CD8-positive, alpha-beta memory T cell (primary cell): ENCODE results near the gene UGT1A4. TPM values are rescaled to one million over a fixed set of nuclear protein-coding genes. Genes with fewer than 3 reads are reported as not detected.
A peak's percentile ranks its signal among the peaks of the same experiment; 100 is the strongest.

Experiments
- CTCF ChIA-PET: fragments of 350-600 bp; sonication (Branson Sonifier 250); formaldehyde crosslinking; loops from one replicate; lab custom pipeline; 2021; ENCODE audit warnings: antibody characterized with exemption; lab: Charles Lee
- POLR2A ChIA-PET: fragments of 350-600 bp; sonication (Branson Sonifier 250); formaldehyde crosslinking; loops from one replicate; lab custom pipeline; 2021; ENCODE audit warnings: antibody characterized with exemption; lab: Charles Lee
- DNase-seq, 5 donors: peaks; one replicate each; pipeline versions ENCODE4 v3.0.0 to v3.0.0-alpha.2; 2020 to 2022; ENCODE audit warnings: mixed read lengths in 1 of 5
- H3K27ac ChIP-seq: one replicate; pipeline ENCODE4 v1.7.0; 2013; ENCODE audit warnings: low read depth, mild to moderate bottlenecking, low read length, moderate library complexity
- H3K27me3 ChIP-seq: 2 replicates; pipeline ENCODE4 v1.7.0; 2013; ENCODE audit warnings: low read length, mild to moderate bottlenecking; ENCODE audit not compliant: insufficient read depth, poor library complexity, severe bottlenecking
- H3K36me3 ChIP-seq: 2 replicates; pipeline ENCODE4 v1.7.0; 2013; ENCODE audit warnings: mild to moderate bottlenecking, low read length, moderate library complexity; ENCODE audit not compliant: insufficient read depth
- H3K4me1 ChIP-seq: 2 replicates; pipeline ENCODE4 v1.7.0; 2013; ENCODE audit warnings: mild to moderate bottlenecking, low read length, moderate library complexity; ENCODE audit not compliant: insufficient read depth
- H3K4me3 ChIP-seq: 2 replicates; pipeline ENCODE4 v1.7.0; 2013; ENCODE audit warnings: mild to moderate bottlenecking, low read length
- H3K9me3 ChIP-seq: 2 replicates; pipeline ENCODE4 v1.7.0; 2013; ENCODE audit warnings: mild to moderate bottlenecking, low read length
- H3K27ac Mint-ChIP-seq, 8 donors: one replicate each; pipeline ENCODE4 v1.8.0; 2020 to 2021; ENCODE audit warnings: mixed read lengths in 8 of 8, mild to moderate bottlenecking in 6 of 8, inconsistent platforms in 3 of 8, moderate library complexity in 3 of 8
- H3K27me3 Mint-ChIP-seq, 2 donors: one replicate each; pipeline ENCODE4 v1.8.0; 2020 to 2021; ENCODE audit warnings: mixed read lengths in 2 of 2, mild to moderate bottlenecking in 1 of 2, moderate library complexity in 1 of 2
- H3K36me3 Mint-ChIP-seq, 3 donors: one replicate each; pipeline ENCODE4 v1.8.0; 2020 to 2021; ENCODE audit warnings: mixed read lengths in 3 of 3, inconsistent platforms in 1 of 3, mild to moderate bottlenecking in 1 of 3
- H3K4me1 Mint-ChIP-seq, 3 donors: one replicate each; pipeline ENCODE4 v1.8.0; 2020 to 2021; ENCODE audit warnings: mixed read lengths in 3 of 3, inconsistent platforms in 1 of 3, mild to moderate bottlenecking in 1 of 3
- H3K4me3 Mint-ChIP-seq, 7 donors: one replicate each; pipeline ENCODE4 v1.8.0; 2020 to 2021; ENCODE audit warnings: mixed read lengths in 7 of 7, mild to moderate bottlenecking in 6 of 7, moderate library complexity in 4 of 7, inconsistent platforms in 2 of 7
- H3K9me3 Mint-ChIP-seq, 5 donors: one replicate each; pipeline ENCODE4 v1.8.0; 2020 to 2022; ENCODE audit warnings: mixed read lengths in 5 of 5, mild to moderate bottlenecking in 3 of 5, moderate library complexity in 2 of 5, inconsistent platforms in 1 of 5
- polyA plus RNA-seq: library from polyadenylated mRNA; unstranded; fragments of 300-500 nt; fragmentation: Illumina TruSeq; gene quantifications from one replicate; pipeline ENCODE4 v1.2.3, GENCODE V29; 2021
- total RNA-seq, 2 experiments: library from RNA; stranded (reverse); gene quantifications; one replicate each; pipeline ENCODE4 v1.2.3, GENCODE V29; 2021

UGT1A4 gene
- total and polyA plus RNA-seq, 3 experiments from 2014 or later, result not detected

DNA sequence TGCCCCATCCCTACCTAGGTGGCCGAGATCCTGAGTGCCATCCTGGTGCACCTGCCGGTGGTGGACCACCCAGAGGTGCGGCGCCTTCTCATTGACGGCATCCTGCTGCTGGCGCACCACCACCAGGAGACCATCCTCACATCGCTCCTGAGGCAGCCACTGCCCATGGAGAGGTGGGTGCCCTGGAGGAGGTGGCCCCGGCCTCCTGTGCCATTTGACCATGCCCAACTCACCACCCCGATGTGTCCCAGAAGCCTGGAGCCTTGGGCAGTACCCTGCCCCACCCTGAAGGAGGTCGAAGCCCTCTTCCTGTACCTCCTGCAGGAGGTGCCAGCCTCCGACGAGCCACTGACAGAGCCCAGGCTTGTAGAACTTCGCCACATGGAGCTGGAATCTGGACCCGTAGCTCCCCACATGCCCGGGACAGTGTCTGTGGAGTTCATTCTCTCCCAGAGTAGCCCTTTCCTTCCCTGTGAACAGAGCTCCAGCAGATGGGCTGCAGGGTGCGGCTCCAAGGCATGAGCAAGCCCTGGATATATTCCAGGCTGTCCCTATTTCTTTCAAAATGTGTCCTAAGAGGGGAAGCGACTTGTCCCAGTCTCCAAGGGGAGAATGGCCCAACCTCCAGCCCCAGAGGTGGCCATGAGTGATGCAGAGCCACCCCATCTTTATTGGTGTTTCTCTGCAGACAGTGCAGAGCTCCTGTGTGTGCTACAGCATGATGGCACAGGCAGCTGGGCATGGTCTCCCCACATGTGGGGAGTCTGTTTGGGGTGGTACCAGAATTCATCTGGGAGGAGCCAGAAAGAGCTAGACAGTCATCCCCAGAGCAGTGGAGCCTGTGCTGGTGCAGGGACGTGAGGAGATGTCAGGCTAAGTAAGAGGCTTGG lies 101.6 kb downstream of the UGT1A4 start:
- Mint-ChIP-seq H3K4me3 (no peak overlapping the region), H3K27ac (no peak overlapping the region), H3K4me1 (no peaks in the 10 kb centered on the region), H3K9me3 (no peaks in the 10 kb centered on the region), H3K27me3 (peaks cover 3 to 32% of the 10 kb centered on the region in 2 donors), H3K36me3 (no peaks in the 10 kb centered on the region)
- ChIA-PET CTCF (no interaction called here), POLR2A (no interaction called here)
- H3K9me3 ChIP-seq, result no peaks in the 10 kb centered on the region
- H3K27me3 ChIP-seq, result no peaks in the 10 kb centered on the region
- H3K4me3 ChIP-seq, result no peak overlapping the region
- H3K36me3 ChIP-seq, result no peaks in the 10 kb centered on the region
- no peaks in the 10 kb centered on the region for H3K4me1 ChIP-seq
- peak in 1 of 5 donors; percentile 37 for DNase-seq
- no peak overlapping the region for H3K27ac ChIP-seq

- no peak overlapping the region for H3K4me3 Mint-ChIP-seq
- POLR2A ChIA-PET, result no interaction called here
- no peaks in the 10 kb centered on the region for H3K36me3 Mint-ChIP-seq
- H3K9me3 Mint-ChIP-seq, result peaks cover 0 to 2% (median 0%) of the 10 kb centered on the region in 5 donors
- H3K4me1 Mint-ChIP-seq, result no peaks in the 10 kb centered on the region
- Histone ChIP-seq H3K27me3 (no peaks in the 10 kb centered on the region), H3K9me3 (no peaks in the 10 kb centered on the region), H3K36me3 (no peaks in the 10 kb centered on the region), H3K27ac (no peak overlapping the region), H3K4me3 (no peak overlapping the region), H3K4me1 (no peaks in the 10 kb centered on the region)
- H3K27ac Mint-ChIP-seq, result no peak overlapping the region
- no peak for DNase-seq
- CTCF ChIA-PET, result no interaction called here
- H3K27me3 Mint-ChIP-seq, result peaks cover 3 to 37% of the 10 kb centered on the region in 2 donors
These were observed 102.2 kb downstream of the UGT1A4 start for GRCh38 chr2:233820774-233821105.

GRCh38 chr2:233821196-233821595 lies 102.7 kb downstream of the UGT1A4 start:
- peak in 1 of 5 donors; percentile 18 for DNase-seq

GRCh38 chr2:233821709-233822100 lies 103.2 kb downstream of the UGT1A4 start:
- Histone ChIP-seq H3K9me3 (no peaks in the 10 kb centered on the region), H3K4me3 (no peak overlapping the region), H3K27me3 (no peaks in the 10 kb centered on the region), H3K4me1 (no peaks in the 10 kb centered on the region), H3K36me3 (no peaks in the 10 kb centered on the region), H3K27ac (no peak overlapping the region)
- no peak for DNase-seq
- H3K36me3 Mint-ChIP-seq, result no peaks in the 10 kb centered on the region
- H3K9me3 Mint-ChIP-seq, result peaks cover 0 to 2% (median 0%) of the 10 kb centered on the region in 5 donors
- no peak overlapping the region for H3K27ac Mint-ChIP-seq
- POLR2A ChIA-PET, result no interaction called here
- peaks cover 6 to 32% of the 10 kb centered on the region in 2 donors for H3K27me3 Mint-ChIP-seq
- H3K4me3 Mint-ChIP-seq, result no peak overlapping the region
- no peaks in the 10 kb centered on the region for H3K4me1 Mint-ChIP-seq
- CTCF ChIA-PET, result no interaction called here

More at GRCh38 chr2:233821196-233821595, 102.7 kb downstream of the UGT1A4 start:
- Histone ChIP-seq H3K36me3 (no peaks in the 10 kb centered on the region), H3K4me3 (no peak overlapping the region), H3K27ac (no peak overlapping the region), H3K4me1 (no peaks in the 10 kb centered on the region), H3K9me3 (no peaks in the 10 kb centered on the region), H3K27me3 (no peaks in the 10 kb centered on the region)
- POLR2A ChIA-PET, result no interaction called here
- CTCF ChIA-PET, result no interaction called here
- no peaks in the 10 kb centered on the region for H3K4me1 Mint-ChIP-seq
- H3K27ac Mint-ChIP-seq, result no peak overlapping the region
- H3K27me3 Mint-ChIP-seq, result peaks cover 4 to 35% of the 10 kb centered on the region in 2 donors
- no peak overlapping the region for H3K4me3 Mint-ChIP-seq
- peaks cover 0 to 2% (median 0%) of the 10 kb centered on the region in 5 donors for H3K9me3 Mint-ChIP-seq
- no peaks in the 10 kb centered on the region for H3K36me3 Mint-ChIP-seq

- Mint-ChIP-seq H3K27ac (no peak overlapping the region), H3K4me1 (no peaks in the 10 kb centered on the region), H3K27me3 (peaks cover 6 to 29% of the 10 kb centered on the region in 2 donors), H3K4me3 (no peak overlapping the region), H3K36me3 (no peaks in the 10 kb centered on the region), H3K9me3 (peaks cover 0 to 2% (median 0%) of the 10 kb centered on the region in 5 donors)
- Histone ChIP-seq H3K36me3 (no peaks in the 10 kb centered on the region), H3K27ac (no peak overlapping the region), H3K4me3 (no peak overlapping the region), H3K27me3 (no peaks in the 10 kb centered on the region), H3K4me1 (no peaks in the 10 kb centered on the region), H3K9me3 (no peaks in the 10 kb centered on the region)
- DNase-seq, result peak in 1 of 5 donors; percentile 39
- CTCF ChIA-PET, result no interaction called here
- POLR2A ChIA-PET, result no interaction called here
These were observed 103.7 kb downstream of the UGT1A4 start for GRCh38 chr2:233822101-233822771.

Other genes starting within 250 kb of the UGT1A4 start
- 10 to 100 TPM; 13.3 to 14.8 TPM for gene USP40, start 152.0 kb upstream of the UGT1A4 start, total RNA-seq
- gene USP40, start 152.0 kb upstream of the UGT1A4 start, polyA plus RNA-seq, result 5.4 TPM
- not detected for gene UGT1A8, start 101.1 kb upstream of the UGT1A4 start, total RNA-seq
- gene UGT1A8, start 101.1 kb upstream of the UGT1A4 start, polyA plus RNA-seq, result not detected
- not detected for gene UGT1A10, start 82.3 kb upstream of the UGT1A4 start, total RNA-seq
- not detected for gene UGT1A10, start 82.3 kb upstream of the UGT1A4 start, polyA plus RNA-seq
- gene UGT1A9, start 46.8 kb upstream of the UGT1A4 start, total RNA-seq, result not detected
- gene UGT1A9, start 46.8 kb upstream of the UGT1A4 start, polyA plus RNA-seq, result not detected
- gene UGT1A7, start 36.8 kb upstream of the UGT1A4 start, total RNA-seq, result not detected
- not detected for gene UGT1A7, start 36.8 kb upstream of the UGT1A4 start, polyA plus RNA-seq
- gene UGT1A6, start 25.8 kb upstream of the UGT1A4 start, total RNA-seq, result not detected
- gene UGT1A6, start 25.8 kb upstream of the UGT1A4 start, polyA plus RNA-seq, result not detected
- not detected for gene UGT1A5, start 5.8 kb upstream of the UGT1A4 start, total RNA-seq
- gene UGT1A5, start 5.8 kb upstream of the UGT1A4 start, polyA plus RNA-seq, result not detected
- gene UGT1A3, start 10.3 kb downstream of the UGT1A4 start, total RNA-seq, result not detected
- not detected for gene UGT1A3, start 10.3 kb downstream of the UGT1A4 start, polyA plus RNA-seq
- gene UGT1A1, start 41.5 kb downstream of the UGT1A4 start, total RNA-seq, result not detected
- not detected for gene UGT1A1, start 41.5 kb downstream of the UGT1A4 start, polyA plus RNA-seq
- not detected for gene MROH2A, start 59.6 kb downstream of the UGT1A4 start, total RNA-seq
- gene MROH2A, start 59.6 kb downstream of the UGT1A4 start, polyA plus RNA-seq, result not detected
- gene HJURP, start 135.8 kb downstream of the UGT1A4 start, total RNA-seq, result 10 to 100 TPM; 37.9 to 41.2 TPM
- not detected for gene HJURP, start 135.8 kb downstream of the UGT1A4 start, polyA plus RNA-seq
- gene TRPM8, start 198.6 kb downstream of the UGT1A4 start, total RNA-seq, result not detected
- not detected for gene TRPM8, start 198.6 kb downstream of the UGT1A4 start, polyA plus RNA-seq